Measurements from ENCODE around the gene NEGR1.

- TF ChIP-seq CTCF (IDR thresholded peaks at IDR 0.05; ENCODE audit: low read depth, low read length) (no peak), MAX (IDR thresholded peaks at IDR 0.05; ENCODE audit: low read depth, low read length) (no peak)
Observed at GRCh38 chr1:71464016-71464415, 818.3 kb downstream of the NEGR1 start.

Data from NB4 (cell line).